HepG2 (cell line): ENCODE measurements around the gene PLEKHG4. TPM values are rescaled to one million over a fixed set of nuclear protein-coding genes. Genes with fewer than 3 reads are reported as not detected.

ENCODE experiments used
- DR1 ChIP-seq: sonication (generic); formaldehyde crosslinking; IDR thresholded peaks from 2 replicates; pipeline ENCODE4 v1.8.0; 2021; ENCODE audit warnings: mild to moderate bottlenecking, missing genetic modification reagents, inconsistent platforms
- ZBTB20 ChIP-seq: sonication (generic); formaldehyde crosslinking; IDR thresholded peaks from 2 replicates; pipeline ENCODE4 v1.8.1; 2023; ENCODE audit warnings: missing genetic modification reagents, low read depth, mild to moderate bottlenecking, borderline replicate concordance
- ZFAT ChIP-seq: sonication (generic); formaldehyde crosslinking; conservative IDR thresholded peaks from 2 replicates; pipeline ENCODE4 v1.8.1; 2023; ENCODE audit warnings: missing genetic modification reagents, inconsistent platforms
- polyA plus RNA-seq, 8 experiments: library from polyadenylated mRNA; depleted of rRNA in 3 of 8; stranded (reverse) in 7 of 8; unstranded in 1 of 8; fragments of >200 nt; fragmentation: Illumina TruSeq in 4 of 8; extraction: Trizol in 4 of 8; gene quantifications; 2 replicates each; pipeline versions ENCODE4 v1.2.1 to v1.2.3, GENCODE V29; 2011 to 2016; ENCODE audit warnings: low read depth in 4 of 8, missing spikeins in 1 of 8, mixed read lengths in 1 of 8; ENCODE audit not compliant: insufficient read depth in 1 of 8
- total RNA-seq, 5 experiments: library from RNA; depleted of rRNA; stranded (reverse); fragments of >200 nt; fragmentation: Illumina TruSeq; extraction: Trizol; gene quantifications; 2 replicates each; pipeline ENCODE4 v1.2.3, GENCODE V29; 2016; ENCODE audit warnings: low read depth in 1 of 5
- TF ChIP-seq, protein P1 (sequence below): IDR thresholded peaks from 2 replicates; pipeline ENCODE4 v1.6.1; 2016; ENCODE audit warnings: low read depth, missing genetic modification reagents, missing compliant biosample characterization
- TF ChIP-seq, protein P2 (sequence below): IDR thresholded peaks from 2 replicates; pipeline ENCODE4 v1.6.1; 2016
- TF ChIP-seq, protein P3 (sequence below): sonication (generic); formaldehyde crosslinking; IDR thresholded peaks from 2 replicates; pipeline ENCODE4 v1.9.0; 2021; ENCODE audit warnings: missing genetic modification reagents, borderline replicate concordance
- TF ChIP-seq, protein P4 (sequence below): sonication (generic); formaldehyde crosslinking; IDR thresholded peaks from 2 replicates; pipeline ENCODE4 v1.4.0; 2020; ENCODE audit warnings: mild to moderate bottlenecking, missing genetic modification reagents
- TF ChIP-seq, protein P5 (sequence below): IDR thresholded peaks from 2 replicates; pipeline ENCODE4 v1.6.1; 2016; ENCODE audit warnings: missing compliant biosample characterization, missing genetic modification reagents, borderline replicate concordance

Gene PLEKHG4
- total and polyA plus RNA-seq, 2 of the 13 experiments (the other 11 are each of a cell fraction or from before 2014, with no cell fraction given), result 7.1 to 13.6 TPM

DNA sequence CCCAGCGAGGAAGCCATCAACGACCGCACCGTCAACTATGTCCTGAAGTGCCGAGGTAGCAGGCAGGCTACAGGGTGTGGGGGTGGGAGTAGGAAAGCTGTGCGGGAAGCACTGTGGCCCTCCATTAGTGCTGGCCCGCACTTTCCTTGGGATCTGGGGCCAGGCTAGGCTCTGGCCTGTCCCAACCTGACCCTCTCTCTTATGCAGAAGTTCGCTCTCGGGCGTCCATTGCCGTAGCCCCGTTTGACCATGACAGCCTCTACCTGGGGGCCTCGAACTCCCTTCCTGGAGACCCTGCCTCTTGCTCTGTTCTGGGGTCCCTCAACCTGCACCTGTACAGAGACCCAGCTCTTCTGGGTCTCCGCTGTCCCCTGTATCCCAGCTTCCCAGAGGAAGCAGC lies 8.6 kb downstream of the PLEKHG4 start (continued):
- TF ChIP-seq, protein P1, sequence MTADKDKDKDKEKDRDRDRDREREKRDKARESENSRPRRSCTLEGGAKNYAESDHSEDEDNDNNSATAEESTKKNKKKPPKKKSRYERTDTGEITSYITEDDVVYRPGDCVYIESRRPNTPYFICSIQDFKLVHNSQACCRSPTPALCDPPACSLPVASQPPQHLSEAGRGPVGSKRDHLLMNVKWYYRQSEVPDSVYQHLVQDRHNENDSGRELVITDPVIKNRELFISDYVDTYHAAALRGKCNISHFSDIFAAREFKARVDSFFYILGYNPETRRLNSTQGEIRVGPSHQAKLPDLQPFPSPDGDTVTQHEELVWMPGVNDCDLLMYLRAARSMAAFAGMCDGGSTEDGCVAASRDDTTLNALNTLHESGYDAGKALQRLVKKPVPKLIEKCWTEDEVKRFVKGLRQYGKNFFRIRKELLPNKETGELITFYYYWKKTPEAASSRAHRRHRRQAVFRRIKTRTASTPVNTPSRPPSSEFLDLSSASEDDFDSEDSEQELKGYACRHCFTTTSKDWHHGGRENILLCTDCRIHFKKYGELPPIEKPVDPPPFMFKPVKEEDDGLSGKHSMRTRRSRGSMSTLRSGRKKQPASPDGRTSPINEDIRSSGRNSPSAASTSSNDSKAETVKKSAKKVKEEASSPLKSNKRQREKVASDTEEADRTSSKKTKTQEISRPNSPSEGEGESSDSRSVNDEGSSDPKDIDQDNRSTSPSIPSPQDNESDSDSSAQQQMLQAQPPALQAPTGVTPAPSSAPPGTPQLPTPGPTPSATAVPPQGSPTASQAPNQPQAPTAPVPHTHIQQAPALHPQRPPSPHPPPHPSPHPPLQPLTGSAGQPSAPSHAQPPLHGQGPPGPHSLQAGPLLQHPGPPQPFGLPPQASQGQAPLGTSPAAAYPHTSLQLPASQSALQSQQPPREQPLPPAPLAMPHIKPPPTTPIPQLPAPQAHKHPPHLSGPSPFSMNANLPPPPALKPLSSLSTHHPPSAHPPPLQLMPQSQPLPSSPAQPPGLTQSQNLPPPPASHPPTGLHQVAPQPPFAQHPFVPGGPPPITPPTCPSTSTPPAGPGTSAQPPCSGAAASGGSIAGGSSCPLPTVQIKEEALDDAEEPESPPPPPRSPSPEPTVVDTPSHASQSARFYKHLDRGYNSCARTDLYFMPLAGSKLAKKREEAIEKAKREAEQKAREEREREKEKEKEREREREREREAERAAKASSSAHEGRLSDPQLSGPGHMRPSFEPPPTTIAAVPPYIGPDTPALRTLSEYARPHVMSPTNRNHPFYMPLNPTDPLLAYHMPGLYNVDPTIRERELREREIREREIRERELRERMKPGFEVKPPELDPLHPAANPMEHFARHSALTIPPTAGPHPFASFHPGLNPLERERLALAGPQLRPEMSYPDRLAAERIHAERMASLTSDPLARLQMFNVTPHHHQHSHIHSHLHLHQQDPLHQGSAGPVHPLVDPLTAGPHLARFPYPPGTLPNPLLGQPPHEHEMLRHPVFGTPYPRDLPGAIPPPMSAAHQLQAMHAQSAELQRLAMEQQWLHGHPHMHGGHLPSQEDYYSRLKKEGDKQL, result no peak
- TF ChIP-seq, protein P2, sequence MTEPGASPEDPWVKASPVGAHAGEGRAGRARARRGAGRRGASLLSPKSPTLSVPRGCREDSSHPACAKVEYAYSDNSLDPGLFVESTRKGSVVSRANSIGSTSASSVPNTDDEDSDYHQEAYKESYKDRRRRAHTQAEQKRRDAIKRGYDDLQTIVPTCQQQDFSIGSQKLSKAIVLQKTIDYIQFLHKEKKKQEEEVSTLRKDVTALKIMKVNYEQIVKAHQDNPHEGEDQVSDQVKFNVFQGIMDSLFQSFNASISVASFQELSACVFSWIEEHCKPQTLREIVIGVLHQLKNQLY (CRISPR knock-in tag), result no peak
- TF ChIP-seq ZFAT (CRISPR knock-in tag) (no peak), ZBTB20 (no peak), DR1 (CRISPR knock-in tag) (no peak)
- TF ChIP-seq, protein P3, sequence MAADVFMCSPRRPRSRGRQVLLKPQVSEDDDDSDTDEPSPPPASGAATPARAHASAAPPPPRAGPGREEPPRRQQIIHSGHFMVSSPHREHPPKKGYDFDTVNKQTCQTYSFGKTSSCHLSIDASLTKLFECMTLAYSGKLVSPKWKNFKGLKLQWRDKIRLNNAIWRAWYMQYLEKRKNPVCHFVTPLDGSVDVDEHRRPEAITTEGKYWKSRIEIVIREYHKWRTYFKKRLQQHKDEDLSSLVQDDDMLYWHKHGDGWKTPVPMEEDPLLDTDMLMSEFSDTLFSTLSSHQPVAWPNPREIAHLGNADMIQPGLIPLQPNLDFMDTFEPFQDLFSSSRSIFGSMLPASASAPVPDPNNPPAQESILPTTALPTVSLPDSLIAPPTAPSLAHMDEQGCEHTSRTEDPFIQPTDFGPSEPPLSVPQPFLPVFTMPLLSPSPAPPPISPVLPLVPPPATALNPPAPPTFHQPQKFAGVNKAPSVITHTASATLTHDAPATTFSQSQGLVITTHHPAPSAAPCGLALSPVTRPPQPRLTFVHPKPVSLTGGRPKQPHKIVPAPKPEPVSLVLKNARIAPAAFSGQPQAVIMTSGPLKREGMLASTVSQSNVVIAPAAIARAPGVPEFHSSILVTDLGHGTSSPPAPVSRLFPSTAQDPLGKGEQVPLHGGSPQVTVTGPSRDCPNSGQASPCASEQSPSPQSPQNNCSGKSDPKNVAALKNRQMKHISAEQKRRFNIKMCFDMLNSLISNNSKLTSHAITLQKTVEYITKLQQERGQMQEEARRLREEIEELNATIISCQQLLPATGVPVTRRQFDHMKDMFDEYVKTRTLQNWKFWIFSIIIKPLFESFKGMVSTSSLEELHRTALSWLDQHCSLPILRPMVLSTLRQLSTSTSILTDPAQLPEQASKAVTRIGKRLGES (CRISPR knock-in tag), result no peak
- TF ChIP-seq, protein P4, sequence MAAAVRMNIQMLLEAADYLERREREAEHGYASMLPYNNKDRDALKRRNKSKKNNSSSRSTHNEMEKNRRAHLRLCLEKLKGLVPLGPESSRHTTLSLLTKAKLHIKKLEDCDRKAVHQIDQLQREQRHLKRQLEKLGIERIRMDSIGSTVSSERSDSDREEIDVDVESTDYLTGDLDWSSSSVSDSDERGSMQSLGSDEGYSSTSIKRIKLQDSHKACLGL (CRISPR knock-in tag), result no peak
- TF ChIP-seq, protein P5, sequence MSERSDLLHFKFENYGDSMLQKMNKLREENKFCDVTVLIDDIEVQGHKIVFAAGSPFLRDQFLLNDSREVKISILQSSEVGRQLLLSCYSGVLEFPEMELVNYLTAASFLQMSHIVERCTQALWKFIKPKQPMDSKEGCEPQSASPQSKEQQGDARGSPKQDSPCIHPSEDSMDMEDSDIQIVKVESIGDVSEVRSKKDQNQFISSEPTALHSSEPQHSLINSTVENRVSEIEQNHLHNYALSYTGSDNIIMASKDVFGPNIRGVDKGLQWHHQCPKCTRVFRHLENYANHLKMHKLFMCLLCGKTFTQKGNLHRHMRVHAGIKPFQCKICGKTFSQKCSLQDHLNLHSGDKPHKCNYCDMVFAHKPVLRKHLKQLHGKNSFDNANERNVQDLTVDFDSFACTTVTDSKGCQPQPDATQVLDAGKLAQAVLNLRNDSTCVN (CRISPR knock-in tag), result no peak
